Effector CD4-positive, alpha-beta T cell (primary cell): ENCODE measurements around the gene GMFB.
A peak's percentile ranks its signal among the peaks of the same experiment; 100 is the strongest.
"Not testable (repeated sequence)": the region's sequence is repeated elsewhere in the genome, so short reads cannot be mapped to it uniquely, and the experiment has no call there.

ENCODE experiments used
- DNase-seq: peaks from one replicate; pipeline ENCODE4 v3.0.0-alpha.2; 2020

Gene GMFB

GRCh38 chr14:54457609-54457996, 31.2 kb downstream of the GMFB start:
- DNase-seq, result no peak

- not testable (repeated sequence) for DNase-seq
Measured at GRCh38 chr14:54456820-54457608, 31.8 kb downstream of the GMFB start.

GRCh38 chr14:54455363-54455762, 33.4 kb downstream of the GMFB start:
- DNase-seq, result no peak

GRCh38 chr14:54453990-54454389, 34.8 kb downstream of the GMFB start:
- DNase-seq, result not testable (repeated sequence)

- DNase-seq, result no peak
Measured at GRCh38 chr14:54453252-54453651, 35.5 kb downstream of the GMFB start.

- DNase-seq, result no peak
Measured at GRCh38 chr14:54451961-54452360, 36.8 kb downstream of the GMFB start.

- no peak for DNase-seq
Measured at GRCh38 chr14:54451121-54451601, 37.6 kb downstream of the GMFB start.

- no peak for DNase-seq
Measured at GRCh38 chr14:54450535-54450934, 38.2 kb downstream of the GMFB start.

- no peak for DNase-seq
Measured at GRCh38 chr14:54447231-54447692, 41.5 kb downstream of the GMFB start.

GRCh38 chr14:54446161-54446693, 42.6 kb downstream of the GMFB start:
- DNase-seq, result no peak

- no peak for DNase-seq
Measured at GRCh38 chr14:54444681-54445080, 44.1 kb downstream of the GMFB start.

- no peak for DNase-seq
Measured at GRCh38 chr14:54443981-54444380, 44.8 kb downstream of the GMFB start.

- DNase-seq, result not testable (repeated sequence)
Measured at GRCh38 chr14:54442961-54443360, 45.8 kb downstream of the GMFB start.

- DNase-seq, result peak; percentile 88
Measured at GRCh38 chr14:54440873-54441868, 47.6 kb downstream of the GMFB start, which contains the start of gene CNIH1. Gene CNIH1, minus strand, starts transcription at chr14:54441374. Its CDS starts 47 bp downstream, at chr14:54441327.

- DNase-seq, result no peak
Measured at GRCh38 chr14:54440476-54440872, 48.3 kb downstream of the GMFB start.

GRCh38 chr14:54440037-54440436, 48.7 kb downstream of the GMFB start:
- DNase-seq, result no peak

GRCh38 chr14:54438703-54439102, 50.1 kb downstream of the GMFB start:
- no peak for DNase-seq

GRCh38 chr14:54437954-54438353, 50.8 kb downstream of the GMFB start:
- not testable (repeated sequence) for DNase-seq

GRCh38 chr14:54435500-54435981, 53.2 kb downstream of the GMFB start:
- DNase-seq, result no peak

GRCh38 chr14:54428527-54428926, 60.3 kb downstream of the GMFB start:
- DNase-seq, result no peak

- no peak for DNase-seq
Measured at GRCh38 chr14:54427871-54428270, 60.9 kb downstream of the GMFB start.

- no peak for DNase-seq
Measured at GRCh38 chr14:54425537-54426274, 63.1 kb downstream of the GMFB start.
